ENCODE data around the gene NUDT13. TPM values are rescaled to one million over a fixed set of nuclear protein-coding genes. Genes with fewer than 3 reads are reported as not detected.
"Not testable (repeated sequence)": the region's sequence is repeated elsewhere in the genome, so short reads cannot be mapped to it uniquely, and the experiment has no call there.

The NUDT13 gene
- total and polyA plus RNA-seq, 7 experiments from 2014 or later: 1.2 to 3.5 (median 1.5) TPM

GRCh38 chr10:73096449-73097304 is 13.6 kb upstream of the NUDT13 start, which contains the start of gene P4HA1:
TSS of gene P4HA1 (minus strand) at chr10:73096866. CDS start at chr10:73074883, 21,983 bp downstream.
- H3K27ac Mint-ChIP-seq: peak within 1 kb of the TSS; percentile 76 to 98 (median 92)
- peak within 1 kb of the TSS; percentile 91 to 97 (median 96) for H3K4me3 Mint-ChIP-seq
- POLR2A ChIA-PET: interaction anchor here (0.6 to 3.0 kb wide), 13 partner anchors 13 to 156 kb away, joined by 3 to 33 read pairs (median 4); partner anchors contain the start of genes DNAJC9, ECD, FAM149B1 and MRPS16
- peaks cover 0 to 6% (median 0%) of the 10 kb centered on the region in 5 donors for H3K36me3 Mint-ChIP-seq
- Histone ChIP-seq H3K4me1 (ENCODE audit: control insufficient read depth in 2 of 2, insufficient read depth in 2 of 2, low read length in 2 of 2) (peaks cover 0 to 12% of the 10 kb centered on the region in 2 donors), H3K36me3 (ENCODE audit: control insufficient read depth in 2 of 3, insufficient read depth in 3 of 3, low read length in 3 of 3) (peaks cover 0 to 8% (median 0%) of the 10 kb centered on the region in 3 experiments), H3K9me3 (ENCODE audit: control insufficient read depth in 2 of 3, low read length in 3 of 3) (no peaks in the 10 kb centered on the region), H3K4me3 (ENCODE audit: low read length) (peak within 1 kb of the TSS; percentile 60), H3K27me3 (ENCODE audit: control insufficient read depth in 2 of 2, insufficient read depth in 2 of 2, low read length in 2 of 2) (no peaks in the 10 kb centered on the region), H3K27ac (ENCODE audit: low read depth, low read length) (peak within 1 kb of the TSS; percentile 97)
- H3K4me1 Mint-ChIP-seq: peaks cover 13 to 44% (median 38%) of the 10 kb centered on the region in 7 donors
- CTCF ChIA-PET: interaction anchor here (0.6 to 3.3 kb wide), 21 partner anchors 11 to 733 kb away, joined by 3 to 46 read pairs (median 4); partner anchors contain the start of genes DNAJC9, FAM149B1 and NUDT13
- ATAC-seq (peak; percentile 95), DNase-seq (peak; percentile 88 to 99 (median 92))
- peaks cover 0 to 3% (median 0%) of the 10 kb centered on the region in 5 donors for H3K27me3 Mint-ChIP-seq
- intact Hi-C loops (cut with micrococcal nuclease): loop anchor here (1.0 to 5.0 kb wide), 17 partner anchors 14 to 1056 kb away; partner anchors contain the start of genes DNAJB12 (in 2 of the 2), DNAJC9 (in 2 of the 2), ECD (in 2 of the 2) and FAM149B1 (in 2 of the 2)
- no peaks in the 10 kb centered on the region for H3K9me3 Mint-ChIP-seq

- peak overlapping the region; percentile 97 for H3K27ac ChIP-seq (ENCODE audit: low read depth, low read length)
- peak overlapping the region; percentile 91 to 97 (median 96) for H3K4me3 Mint-ChIP-seq
- DNase-seq: no peak
- ChIA-PET CTCF (interaction anchor here (0.6 to 3.3 kb wide), 17 partner anchors 11 to 274 kb away, joined by 3 to 46 read pairs (median 5); partner anchors contain the start of genes FAM149B1 and NUDT13), POLR2A (interaction anchor here (0.5 to 3.0 kb wide), 10 partner anchors 13 to 156 kb away, joined by 3 to 33 read pairs (median 4); partner anchors contain the start of genes DNAJC9, ECD, FAM149B1 and MRPS16)
- intact Hi-C loops (cut with micrococcal nuclease): loop anchor here (1.0 to 5.0 kb wide), 11 partner anchors 13 to 1055 kb away; partner anchors contain the start of genes NUDT13 (in 2 of the 2), ADK (in 1 of the 2), AP3M1 (in 1 of the 2) and CFAP70 (in 1 of the 2)
- H3K36me3 Mint-ChIP-seq: peaks cover 0 to 5% (median 5%) of the 10 kb centered on the region in 5 donors
- H3K4me1 Mint-ChIP-seq: peaks cover 13 to 39% (median 33%) of the 10 kb centered on the region in 7 donors
- H3K9me3 Mint-ChIP-seq: no peaks in the 10 kb centered on the region
- peaks cover 0 to 12% of the 10 kb centered on the region in 2 donors for H3K4me1 ChIP-seq (ENCODE audit: control insufficient read depth in 2 of 2, insufficient read depth in 2 of 2, low read length in 2 of 2)
- H3K4me3 ChIP-seq (ENCODE audit: low read length): peak overlapping the region; percentile 60
- no peaks in the 10 kb centered on the region for H3K9me3 ChIP-seq (ENCODE audit: control insufficient read depth in 2 of 3, low read length in 3 of 3)
- no peak for ATAC-seq
- H3K27ac Mint-ChIP-seq: peak overlapping the region; percentile 76 to 98 (median 92)
- peaks cover 0 to 8% (median 0%) of the 10 kb centered on the region in 3 experiments for H3K36me3 ChIP-seq (ENCODE audit: control insufficient read depth in 2 of 3, insufficient read depth in 3 of 3, low read length in 3 of 3)
- H3K27me3 ChIP-seq (ENCODE audit: control insufficient read depth in 2 of 2, insufficient read depth in 2 of 2, low read length in 2 of 2): no peaks in the 10 kb centered on the region
- H3K27me3 Mint-ChIP-seq: peaks cover 0 to 3% (median 0%) of the 10 kb centered on the region in 5 donors
These were observed 13.0 kb upstream of the NUDT13 start for GRCh38 chr10:73097305-73097670.

GRCh38 chr10:73099141-73099540 is 11.1 kb upstream of the NUDT13 start:
- H3K9me3 Mint-ChIP-seq: no peaks in the 10 kb centered on the region
- Histone ChIP-seq H3K27ac (ENCODE audit: low read depth, low read length) (no peak overlapping the region), H3K4me3 (ENCODE audit: low read length) (no peak overlapping the region), H3K36me3 (ENCODE audit: control insufficient read depth in 2 of 3, insufficient read depth in 3 of 3, low read length in 3 of 3) (peaks cover 0 to 13% (median 0%) of the 10 kb centered on the region in 3 experiments), H3K4me1 (ENCODE audit: control insufficient read depth in 2 of 2, insufficient read depth in 2 of 2, low read length in 2 of 2) (peaks cover 0 to 10% of the 10 kb centered on the region in 2 donors), H3K27me3 (ENCODE audit: control insufficient read depth in 2 of 2, insufficient read depth in 2 of 2, low read length in 2 of 2) (no peaks in the 10 kb centered on the region), H3K9me3 (ENCODE audit: control insufficient read depth in 2 of 3, low read length in 3 of 3) (no peaks in the 10 kb centered on the region)
- H3K4me3 Mint-ChIP-seq: no peak overlapping the region
- ChIA-PET CTCF (interaction anchor here (0.6 kb wide), 2 partner anchors 32 to 129 kb away, joined by 3 read pairs; no protein-coding TSS in a partner anchor), POLR2A (interaction anchor here (0.6 to 1.4 kb wide), 4 partner anchors 10 to 166 kb away, joined by 3 read pairs; no protein-coding TSS in a partner anchor)
- peaks cover 13 to 29% (median 23%) of the 10 kb centered on the region in 7 donors for H3K4me1 Mint-ChIP-seq
- peak overlapping the region in 2 of 9 donors; percentile 8 to 59 for H3K27ac Mint-ChIP-seq
- DNase-seq: no peak
- peaks cover 0 to 5% (median 3%) of the 10 kb centered on the region in 5 donors for H3K36me3 Mint-ChIP-seq
- H3K27me3 Mint-ChIP-seq: peaks cover 0 to 3% (median 0%) of the 10 kb centered on the region in 5 donors
- intact Hi-C loops (cut with micrococcal nuclease): loop anchor here in 1 of 2 donors (5.0 kb wide), 1 partner anchor 1053 kb away; the partner anchor contains the start of genes ADK and AP3M1
- no peak for ATAC-seq

- no peak overlapping the region for H3K4me3 ChIP-seq (ENCODE audit: low read length)
- CTCF ChIA-PET: no interaction called here
- peaks cover 0 to 5% (median 0%) of the 10 kb centered on the region in 3 experiments for H3K36me3 ChIP-seq (ENCODE audit: control insufficient read depth in 2 of 3, insufficient read depth in 3 of 3, low read length in 3 of 3)
- H3K4me1 ChIP-seq (ENCODE audit: control insufficient read depth in 2 of 2, insufficient read depth in 2 of 2, low read length in 2 of 2): no peaks in the 10 kb centered on the region
- H3K36me3 Mint-ChIP-seq: peaks cover 0 to 34% (median 16%) of the 10 kb centered on the region in 5 donors
- intact Hi-C loops (cut with micrococcal nuclease): no loop called here
- no peaks in the 10 kb centered on the region for H3K27me3 Mint-ChIP-seq
- peak overlapping the region in 1 of 9 donors; percentile 25 for H3K27ac Mint-ChIP-seq
- no peaks in the 10 kb centered on the region for H3K9me3 ChIP-seq (ENCODE audit: control insufficient read depth in 2 of 3, low read length in 3 of 3)
- H3K27ac ChIP-seq (ENCODE audit: low read depth, low read length): no peak overlapping the region
- ATAC-seq: no peak
- H3K4me3 Mint-ChIP-seq: no peak overlapping the region
- POLR2A ChIA-PET: interaction anchor here (0.6 kb wide), 2 partner anchors 424 to 1287 kb away, joined by 3 to 4 read pairs; no protein-coding TSS in a partner anchor
- H3K4me1 Mint-ChIP-seq: peaks cover 3 to 14% (median 12%) of the 10 kb centered on the region in 7 donors
- no peak for DNase-seq
- H3K27me3 ChIP-seq (ENCODE audit: control insufficient read depth in 2 of 2, insufficient read depth in 2 of 2, low read length in 2 of 2): no peaks in the 10 kb centered on the region
- peaks cover 0 to 7% (median 0%) of the 10 kb centered on the region in 11 donors for H3K9me3 Mint-ChIP-seq
These were observed 4.0 kb upstream of the NUDT13 start for GRCh38 chr10:73106301-73106700.

- H3K4me3 Mint-ChIP-seq; H3K36me3 ChIP-seq (ENCODE audit: control insufficient read depth in 2 of 3, insufficient read depth in 3 of 3, low read length in 3 of 3); intact Hi-C loops (cut with micrococcal nuclease); H3K9me3 ChIP-seq (ENCODE audit: control insufficient read depth in 2 of 3, low read length in 3 of 3); H3K27me3 Mint-ChIP-seq; H3K27ac ChIP-seq (ENCODE audit: low read depth, low read length); DNase-seq; ATAC-seq; H3K9me3 Mint-ChIP-seq; H3K27me3 ChIP-seq (ENCODE audit: control insufficient read depth in 2 of 2, insufficient read depth in 2 of 2, low read length in 2 of 2); H3K4me3 ChIP-seq (ENCODE audit: low read length); H3K4me1 ChIP-seq (ENCODE audit: control insufficient read depth in 2 of 2, insufficient read depth in 2 of 2, low read length in 2 of 2): not testable (repeated sequence)
- POLR2A ChIA-PET: interaction anchor here (0.7 to 4.4 kb wide), 6 partner anchors 9 to 377 kb away, joined by 3 to 33 read pairs (median 4); partner anchors contain the start of gene P4HA1
- peaks cover 0 to 33% (median 14%) of the 10 kb centered on the region in 5 donors for H3K36me3 Mint-ChIP-seq
- CTCF ChIA-PET: interaction anchor here (1.5 to 1.6 kb wide), 2 partner anchors 12 to 14 kb away, joined by 6 to 10 read pairs; partner anchors contain the start of gene P4HA1
- H3K4me1 Mint-ChIP-seq: peaks cover 3 to 17% (median 14%) of the 10 kb centered on the region in 7 donors
- peak overlapping the region in 2 of 9 donors; percentile 9 to 90 for H3K27ac Mint-ChIP-seq
These were observed 1.0 kb upstream of the NUDT13 start for GRCh38 chr10:73109248-73109652.
